Body of pancreas (tissue), 4 donors: ENCODE measurements around the gene GRAMD1C.

Source experiments
- CTCF ChIP-seq, 7 experiments: fragments of 450-650 bp in 4 of 7; fragments of 200-600 bp in 3 of 7; sonication (generic) in 3 of 7; IDR thresholded peaks; one replicate each; pipeline ENCODE4 v1.5.1; 2016 to 2019; ENCODE audit warnings: antibody characterized with exemption in 7 of 7
- POLR2A ChIP-seq, 3 donors: fragments of 450-650 bp; IDR thresholded peaks; one replicate each; pipeline ENCODE4 v1.6.1; 2016; ENCODE audit warnings: antibody characterized with exemption in 3 of 3, mild to moderate bottlenecking in 2 of 3

GRCh38 chr3:113985541-113985940 lies 147.0 kb downstream of the GRAMD1C start:
- TF ChIP-seq POLR2A (IDR thresholded peaks at IDR 0.05): no peak
- TF ChIP-seq CTCF (IDR thresholded peaks at IDR 0.05): no peak
